Measurements from ENCODE around the gene SH3PXD2A. TPM values are rescaled to one million over a fixed set of nuclear protein-coding genes. Genes with fewer than 3 reads are reported as not detected.

SH3PXD2A gene
- total RNA-seq, 4 donors from 2014 or later: 12.1 to 68.5 (median 21.7) TPM

GRCh38 chr10:103617602-103618385 lies 237.6 kb downstream of the SH3PXD2A start:
- no peaks in the 10 kb centered on the region for H3K27me3 ChIP-seq
- H3K4me1 ChIP-seq: peaks cover 0 to 55% (median 0%) of the 10 kb centered on the region in 4 donors
- H3K9me3 ChIP-seq: no peaks in the 10 kb centered on the region
- H3K27ac ChIP-seq: peak overlapping the region in 3 of 4 donors; percentile 10 to 52 (median 22)
- no peak for DNase-seq
- no peak overlapping the region for H3K4me3 ChIP-seq
- no peak for TF ChIP-seq CTCF (IDR thresholded peaks at IDR 0.05)
- no peak for TF ChIP-seq POLR2A (IDR thresholded peaks at IDR 0.05)
- peaks cover 0 to 56% (median 0%) of the 10 kb centered on the region in 3 donors for H3K36me3 ChIP-seq

GRCh38 chr10:103616705-103617601 lies 238.4 kb downstream of the SH3PXD2A start:
- Histone ChIP-seq H3K27ac (peak overlapping the region in 3 of 4 donors; percentile 23 to 67 (median 55)), H3K27me3 (no peaks in the 10 kb centered on the region), H3K36me3 (peaks cover 0 to 59% (median 0%) of the 10 kb centered on the region in 3 donors), H3K4me3 (no peak overlapping the region), H3K9me3 (no peaks in the 10 kb centered on the region), H3K4me1 (peaks cover 0 to 55% (median 0%) of the 10 kb centered on the region in 4 donors)
- no peak for TF ChIP-seq POLR2A (IDR thresholded peaks at IDR 0.05)
- no peak for TF ChIP-seq CTCF (IDR thresholded peaks at IDR 0.05)
- DNase-seq: peak in 2 of 3 donors; percentile 22 to 75

- H3K4me3 ChIP-seq: no peak overlapping the region
- TF ChIP-seq CTCF (IDR thresholded peaks at IDR 0.05) (no peak), POLR2A (IDR thresholded peaks at IDR 0.05) (no peak)
- no peak for DNase-seq
- H3K27me3 ChIP-seq: no peaks in the 10 kb centered on the region
- no peaks in the 10 kb centered on the region for H3K9me3 ChIP-seq
- peak overlapping the region in 2 of 4 donors; percentile 18 to 67 for H3K27ac ChIP-seq
- peaks cover 0 to 59% (median 0%) of the 10 kb centered on the region in 3 donors for H3K36me3 ChIP-seq
- H3K4me1 ChIP-seq: peaks cover 0 to 47% (median 0%) of the 10 kb centered on the region in 4 donors
Measured at GRCh38 chr10:103614306-103615158, 240.8 kb downstream of the SH3PXD2A start.

GRCh38 chr10:103613616-103614015 lies 241.8 kb downstream of the SH3PXD2A start:
- no peak for DNase-seq
- TF ChIP-seq POLR2A (IDR thresholded peaks at IDR 0.05): no peak
- no peak for TF ChIP-seq CTCF (IDR thresholded peaks at IDR 0.05)
- H3K36me3 ChIP-seq: peaks cover 0 to 60% (median 0%) of the 10 kb centered on the region in 3 donors

More at GRCh38 chr10:103613616-103614015, 241.8 kb downstream of the SH3PXD2A start:
- Histone ChIP-seq H3K4me1 (peaks cover 0 to 38% (median 0%) of the 10 kb centered on the region in 4 donors), H3K9me3 (no peaks in the 10 kb centered on the region), H3K4me3 (no peak overlapping the region), H3K27me3 (no peaks in the 10 kb centered on the region), H3K27ac (no peak overlapping the region)

All from Peyer's patch (tissue), 4 donors.